HG02943 (cell line): ENCODE measurements around the gene PDE6G.
"Not testable (repeated sequence)": the region's sequence is repeated elsewhere in the genome, so short reads cannot be mapped to it uniquely, and the experiment has no call there.

ENCODE experiments used
- ATAC-seq: cut with Tn5 transposase; IDR thresholded peaks from one replicate; pipeline ENCODE4 v1.9.1; 2021; ENCODE audit warnings: mild to moderate bottlenecking, low read depth, moderate library complexity; ENCODE audit not compliant: unreplicated experiment

PDE6G gene

DNA sequence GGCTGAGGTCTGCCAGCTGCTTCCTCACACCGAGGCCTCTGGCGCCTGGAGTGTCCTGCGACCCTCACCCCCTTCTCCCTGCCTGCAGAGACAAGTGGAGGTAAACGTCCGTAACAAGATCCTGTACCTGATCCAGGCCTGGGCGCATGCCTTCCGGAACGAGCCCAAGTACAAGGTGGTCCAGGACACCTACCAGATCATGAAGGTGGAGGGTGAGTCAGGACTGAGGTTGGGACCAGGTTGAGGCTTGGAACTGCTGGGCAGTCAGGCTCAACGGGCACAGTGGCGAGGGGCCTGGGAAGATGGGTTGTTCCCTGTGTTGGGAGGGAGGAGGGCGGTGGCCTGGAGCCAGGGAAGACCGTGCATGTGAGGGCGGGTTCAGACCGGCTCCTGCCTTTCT lies 32.3 kb upstream of the PDE6G start:
- no peak for ATAC-seq

DNA sequence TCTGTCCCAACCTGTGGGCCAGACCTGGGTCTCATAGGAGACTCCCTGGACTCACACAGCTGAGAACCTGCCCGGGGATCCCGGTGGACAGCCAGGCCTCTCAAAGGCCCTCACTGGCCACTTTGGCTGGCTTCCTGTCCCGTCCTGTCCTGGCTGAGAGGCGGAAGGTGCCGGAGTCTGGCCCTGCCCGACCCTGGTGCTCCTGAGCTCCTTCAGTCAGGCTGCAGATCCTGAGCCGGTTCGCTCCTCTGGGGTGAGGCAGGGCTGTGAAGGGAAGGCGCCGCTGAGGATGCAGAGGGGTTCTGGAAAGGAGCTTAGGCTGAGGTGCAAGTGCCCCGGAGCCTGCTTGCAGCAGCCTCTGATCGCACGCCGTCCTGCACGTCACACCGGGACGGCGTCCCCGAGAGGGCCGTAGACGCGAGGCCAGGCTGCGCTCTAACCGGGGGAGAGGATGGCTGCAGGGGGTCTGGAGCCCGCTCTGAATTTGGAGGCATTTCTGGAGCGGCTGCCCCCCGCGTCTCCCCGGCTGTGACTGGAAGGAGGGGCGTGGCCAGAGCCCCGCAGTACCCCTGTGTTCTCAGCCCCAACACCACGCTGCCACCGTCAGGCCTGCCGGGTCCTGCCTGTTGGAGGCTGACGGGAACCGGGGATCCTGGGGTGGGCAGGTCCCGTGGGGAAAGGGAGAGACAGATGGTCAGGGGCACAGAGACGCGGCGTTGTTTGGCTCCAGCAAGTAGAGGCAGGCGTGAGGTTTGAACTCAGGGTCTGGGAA lies 31.6 kb upstream of the PDE6G start:
- ATAC-seq = no peak

DNA sequence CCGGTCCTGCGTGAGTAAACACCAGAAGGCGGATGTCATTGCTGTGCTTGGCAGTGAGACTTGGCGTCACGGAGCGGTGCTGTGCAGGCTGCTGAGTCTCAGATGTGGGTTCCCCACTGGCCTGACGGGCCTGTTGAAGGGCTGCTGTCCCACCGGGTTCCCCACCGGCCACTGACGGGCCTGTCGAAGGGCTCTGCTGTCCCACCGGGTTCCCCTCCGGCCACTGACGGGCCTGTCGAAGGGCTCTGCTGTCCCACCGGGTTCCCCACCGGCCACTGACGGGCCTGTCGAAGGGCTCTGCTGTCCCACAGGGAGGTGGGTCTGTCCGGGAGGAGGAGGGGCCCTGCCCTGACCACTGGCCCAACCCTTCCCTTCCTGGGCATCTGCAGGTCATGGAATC lies 30.3 kb upstream of the PDE6G start:
- no peak for ATAC-seq

DNA sequence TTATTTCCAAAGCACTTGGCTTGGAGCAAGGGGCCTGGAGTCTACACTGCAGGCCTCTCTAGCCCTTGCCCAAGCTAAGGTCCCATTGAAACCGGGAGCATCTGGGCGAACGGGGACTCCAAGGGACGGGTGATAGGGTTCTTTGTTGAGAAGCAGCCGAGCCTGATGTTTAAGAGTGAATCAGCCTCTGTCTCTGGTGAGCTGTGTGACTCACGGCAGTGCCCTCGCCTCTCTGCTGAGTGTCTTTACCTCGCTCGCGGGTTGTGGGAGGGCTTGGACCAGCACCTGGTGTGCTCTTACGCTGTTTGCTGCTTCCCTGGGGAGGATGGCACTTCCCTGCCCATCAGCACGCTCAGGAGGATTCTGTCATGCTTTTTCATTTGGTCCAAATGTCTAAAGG lies 28.8 kb upstream of the PDE6G start:
- ATAC-seq = no peak

DNA sequence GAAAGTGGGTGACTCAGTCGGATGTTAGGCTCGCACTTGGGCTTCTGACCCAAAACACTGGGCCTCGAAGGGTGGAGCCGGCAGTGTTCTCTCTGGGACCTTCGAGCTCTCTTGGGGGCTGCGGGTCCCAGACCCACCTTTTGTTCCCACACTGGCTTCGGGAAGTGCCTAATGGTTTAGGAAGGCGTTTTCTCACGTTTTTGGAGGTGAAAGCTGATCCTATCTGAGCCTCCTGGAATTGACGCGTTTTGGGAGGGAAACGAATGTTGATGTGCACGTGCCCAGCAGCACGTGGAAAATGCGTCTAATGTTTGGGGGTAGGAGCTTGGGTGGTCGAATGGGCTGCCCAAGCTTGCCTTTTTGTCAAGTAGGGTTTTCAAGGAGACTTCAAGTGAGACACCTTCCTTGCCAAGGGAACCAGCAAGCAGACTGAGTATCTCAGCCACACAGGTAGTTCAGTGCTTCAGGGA lies 28.1 kb upstream of the PDE6G start:
- no peak for ATAC-seq

DNA sequence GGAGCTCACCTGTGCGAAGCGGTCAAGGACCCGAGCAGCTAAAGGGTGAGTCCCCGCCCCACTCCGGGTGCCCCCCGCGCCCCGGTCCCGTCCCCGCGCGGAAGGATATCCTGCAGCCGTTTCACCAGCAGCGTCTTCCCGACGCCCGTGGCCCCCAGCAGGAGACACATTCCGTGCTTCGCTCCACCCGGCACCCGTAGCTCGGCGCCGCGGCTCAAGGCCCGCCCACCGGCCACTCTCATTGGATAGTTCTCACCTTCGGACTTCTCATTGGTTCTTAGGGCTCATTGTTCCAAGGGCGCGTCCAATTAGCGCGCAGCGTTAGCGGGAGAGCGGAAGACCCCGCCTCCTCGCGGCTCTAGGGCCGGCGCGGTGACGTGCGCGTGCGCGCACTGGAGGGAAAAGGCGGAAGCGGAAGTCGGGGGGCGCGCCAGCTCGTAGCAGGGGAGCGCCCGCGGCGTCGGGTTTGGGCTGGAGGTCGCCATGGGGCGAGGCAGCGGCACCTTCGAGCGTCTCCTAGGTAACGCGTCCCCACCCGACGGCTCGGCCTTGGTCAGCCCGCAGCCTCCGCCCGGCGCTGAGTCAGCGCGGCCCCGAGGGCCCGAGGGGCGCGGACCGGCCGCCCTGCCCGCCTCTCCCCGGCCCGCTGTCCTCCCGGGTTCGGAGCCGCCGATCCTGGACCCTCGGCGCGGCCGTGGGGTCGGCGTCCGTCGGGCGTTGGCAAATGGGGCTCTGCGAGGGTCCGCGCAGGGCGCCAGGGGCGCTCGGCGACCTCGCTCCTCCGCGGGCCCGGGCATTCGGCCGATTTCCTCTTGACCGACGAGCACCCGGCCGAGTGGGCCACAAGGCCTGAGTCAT lies 27.5 kb upstream of the PDE6G start, which contains the start of the genes ARL16 and HGS:
TSS of gene ARL16 (minus strand) at position 214 of the 858 bp plus-strand sequence. CDS start at position 170, 44 bp downstream.
TSS of gene HGS (plus strand) at position 428 of the 858 bp plus-strand sequence. CDS start at position 484, 56 bp downstream.
- ATAC-seq = peak; percentile 90

DNA sequence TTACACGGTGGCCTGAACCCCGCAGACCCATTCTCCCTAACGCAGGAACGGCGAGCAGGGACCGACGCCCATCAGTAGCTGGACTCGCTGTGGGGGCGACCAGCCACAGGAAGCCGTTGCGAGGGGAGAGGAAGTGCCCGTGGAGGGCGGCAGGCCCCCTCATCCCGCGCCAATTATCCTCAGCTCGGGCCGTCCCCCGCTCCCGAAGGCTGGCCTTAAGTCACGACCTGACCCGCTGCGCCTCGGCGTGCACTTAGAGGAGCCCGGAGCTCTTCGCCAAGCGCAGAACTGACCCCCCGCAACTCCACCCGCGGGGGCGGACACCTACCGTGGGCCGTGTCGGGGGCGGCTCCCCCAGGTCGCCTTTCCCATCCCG lies 26.9 kb upstream of the PDE6G start:
- ATAC-seq = peak; percentile 2

DNA sequence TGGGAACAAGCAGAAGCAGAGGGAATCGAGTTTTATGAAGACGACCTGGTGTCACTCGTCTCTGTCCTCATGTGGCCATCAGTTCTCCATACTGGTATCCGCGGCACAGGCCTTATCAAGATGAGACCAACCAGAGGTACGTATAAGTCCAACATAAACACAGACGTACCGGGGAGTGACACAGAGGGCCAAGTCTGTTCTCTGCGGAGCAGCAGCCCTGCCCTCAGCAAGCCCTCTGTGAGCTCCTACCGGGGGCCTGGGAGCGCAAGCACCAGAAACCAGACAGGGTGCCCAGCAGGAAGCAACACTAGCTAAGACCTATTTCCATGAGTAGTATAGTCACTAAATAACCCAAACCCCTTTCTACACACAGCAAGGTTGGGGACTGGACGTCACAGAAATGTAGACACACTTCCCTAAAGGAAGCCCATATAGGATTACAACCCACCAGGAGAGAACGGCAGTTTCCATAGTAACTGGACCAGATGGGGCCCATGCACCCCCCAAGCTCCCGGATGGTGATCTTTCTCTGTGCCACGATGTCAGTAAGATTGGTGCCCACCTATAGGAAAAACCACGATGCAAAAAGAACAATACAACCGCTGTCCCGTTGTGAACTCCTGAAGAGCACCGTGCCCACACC lies 26.3 kb upstream of the PDE6G start:
- no peak for ATAC-seq

DNA sequence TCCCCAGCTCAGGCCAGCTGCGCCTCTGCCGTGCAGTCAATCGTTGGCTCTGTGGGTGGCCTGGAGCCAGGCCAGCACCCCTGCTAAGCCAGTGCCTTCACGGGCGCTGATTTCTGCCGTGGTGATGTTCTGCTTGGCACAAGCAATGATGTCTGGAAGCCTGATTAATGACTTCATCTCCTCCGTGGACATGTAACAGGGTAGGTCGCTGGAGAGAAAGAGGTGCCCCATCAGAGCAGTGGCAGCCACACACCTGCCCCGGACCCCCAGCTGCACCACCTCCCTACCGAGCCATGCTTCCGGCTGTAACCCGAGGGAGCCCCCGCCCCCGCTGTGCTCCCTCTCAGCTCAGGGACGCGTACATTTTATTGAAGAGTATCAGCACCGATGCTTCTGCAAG lies 25.3 kb upstream of the PDE6G start:
- no peak for ATAC-seq

DNA sequence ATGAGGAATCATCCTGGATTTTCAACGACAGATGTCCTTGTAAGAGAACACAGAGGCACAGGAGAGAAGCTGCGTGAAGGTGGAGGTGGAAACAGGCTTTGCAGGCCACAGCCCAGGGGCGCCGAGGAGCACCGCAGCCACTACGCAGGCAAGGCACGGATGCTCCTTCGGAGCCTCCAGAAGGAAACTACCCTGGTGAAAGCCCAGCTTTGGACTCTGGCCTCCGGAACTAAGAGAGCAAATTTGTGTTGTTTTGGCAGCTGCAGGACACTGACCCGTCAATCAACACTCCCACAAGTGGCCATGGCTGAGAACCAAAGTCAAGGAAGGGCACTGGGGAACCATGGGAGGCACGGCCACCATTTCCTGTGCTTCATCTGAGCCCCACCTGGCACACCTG lies 23.8 kb upstream of the PDE6G start:
- no peak for ATAC-seq

DNA sequence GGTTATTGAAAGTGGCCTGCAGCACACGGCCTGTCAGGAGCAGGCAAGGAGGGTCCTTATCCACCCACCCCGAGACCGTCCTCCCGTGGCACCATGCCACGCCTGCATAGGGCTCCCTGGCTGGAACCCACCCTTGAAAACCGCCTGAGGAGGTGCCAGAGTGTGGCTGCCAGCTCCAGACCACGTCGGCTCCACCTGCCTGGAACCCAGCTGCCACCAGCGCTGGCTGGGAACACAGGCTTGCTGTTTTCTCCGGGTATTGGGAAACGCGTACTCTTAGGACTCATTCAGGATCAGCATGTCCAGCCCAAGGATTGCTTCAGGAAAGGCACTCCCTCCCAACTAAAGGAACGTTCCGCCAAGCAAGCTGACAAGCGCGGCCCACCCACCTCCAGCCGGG lies 20.6 kb upstream of the PDE6G start:
- ATAC-seq = no peak

DNA sequence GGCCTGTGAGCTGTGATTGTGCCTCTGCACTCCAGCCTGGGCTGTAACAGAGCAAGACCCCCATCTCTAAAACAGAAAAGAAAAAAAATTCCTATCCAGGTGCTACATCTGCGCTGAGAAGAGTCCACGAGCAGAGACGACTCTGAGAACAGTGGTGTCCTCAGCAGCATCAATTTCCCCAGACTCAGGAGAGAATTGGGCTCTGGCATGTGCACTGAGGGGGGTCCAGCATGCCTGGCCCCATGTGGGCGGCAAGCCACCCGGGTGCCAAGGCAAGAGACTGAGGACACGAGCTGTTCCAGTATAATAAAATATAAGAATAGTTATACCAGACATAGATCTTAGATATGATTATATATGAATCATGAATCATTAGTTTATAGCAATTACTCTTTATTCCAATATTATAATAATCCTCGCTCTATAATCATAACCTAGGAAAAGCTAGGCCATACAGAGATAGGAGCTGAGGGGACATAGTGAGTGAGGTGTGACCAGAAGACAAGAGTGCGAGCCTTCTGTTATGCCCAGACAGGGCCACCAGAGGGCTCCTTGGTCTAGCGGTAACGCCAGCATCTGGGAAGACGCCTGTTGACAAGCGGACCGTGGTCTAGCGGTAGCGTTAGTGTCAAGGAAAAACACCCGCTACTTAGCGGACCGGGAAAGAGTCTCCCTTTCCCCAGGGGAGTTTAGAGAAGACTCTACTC lies 19.3 kb upstream of the PDE6G start:
- not testable (repeated sequence) for ATAC-seq

DNA sequence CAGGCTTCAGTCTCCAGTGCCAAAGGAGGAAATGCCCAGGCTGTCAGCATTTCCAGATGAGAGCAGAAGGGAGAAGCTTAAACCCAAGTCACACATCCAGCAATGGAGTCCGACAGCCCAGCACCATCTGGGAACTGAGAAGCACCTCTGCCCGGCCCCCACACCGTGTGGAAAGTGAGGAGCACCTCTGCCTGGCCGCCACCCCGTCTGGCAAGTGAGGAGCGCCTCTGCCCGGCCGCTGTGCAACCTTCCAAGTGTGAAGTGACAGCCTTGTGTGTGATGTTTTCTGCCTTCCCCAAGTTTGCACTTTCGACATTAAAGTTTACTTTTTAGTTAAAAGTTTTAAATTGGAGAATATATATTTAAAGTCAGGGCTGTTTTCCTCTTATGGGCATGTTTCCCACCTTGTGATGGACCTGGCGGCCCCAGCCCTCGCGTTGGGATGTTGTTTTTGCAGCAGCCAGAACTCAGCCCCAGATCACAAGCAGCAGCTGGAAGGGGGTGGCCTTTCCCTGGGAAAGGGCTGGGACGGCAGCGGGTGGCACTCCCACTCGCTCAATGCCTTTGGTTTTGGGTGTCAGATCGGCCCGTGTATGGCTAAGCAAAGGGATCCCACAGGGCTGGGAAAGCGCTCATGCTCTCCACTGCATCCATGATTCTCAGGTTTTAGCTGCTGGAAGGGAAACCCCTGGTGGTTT lies 17.4 kb upstream of the PDE6G start:
- ATAC-seq = no peak

DNA sequence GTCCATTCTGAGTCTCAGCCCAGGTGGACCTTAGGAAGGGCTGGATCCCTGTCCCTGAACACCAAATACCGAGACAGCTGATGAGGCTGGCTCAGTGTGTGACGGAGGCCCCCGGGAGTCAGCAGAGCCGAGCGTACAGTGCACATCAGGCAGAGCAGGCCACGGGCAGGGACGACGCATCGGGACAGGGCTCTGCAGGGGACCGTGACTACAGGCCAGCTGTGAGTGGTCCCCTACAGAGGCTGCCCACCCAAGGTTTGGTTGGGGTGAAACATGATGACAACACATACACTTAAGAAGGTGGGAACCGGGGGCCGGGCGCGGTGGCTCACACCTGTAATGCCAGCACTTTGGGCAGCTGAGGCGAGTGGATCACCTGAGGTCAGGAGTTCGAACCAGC lies 16.6 kb upstream of the PDE6G start:
- ATAC-seq = no peak

DNA sequence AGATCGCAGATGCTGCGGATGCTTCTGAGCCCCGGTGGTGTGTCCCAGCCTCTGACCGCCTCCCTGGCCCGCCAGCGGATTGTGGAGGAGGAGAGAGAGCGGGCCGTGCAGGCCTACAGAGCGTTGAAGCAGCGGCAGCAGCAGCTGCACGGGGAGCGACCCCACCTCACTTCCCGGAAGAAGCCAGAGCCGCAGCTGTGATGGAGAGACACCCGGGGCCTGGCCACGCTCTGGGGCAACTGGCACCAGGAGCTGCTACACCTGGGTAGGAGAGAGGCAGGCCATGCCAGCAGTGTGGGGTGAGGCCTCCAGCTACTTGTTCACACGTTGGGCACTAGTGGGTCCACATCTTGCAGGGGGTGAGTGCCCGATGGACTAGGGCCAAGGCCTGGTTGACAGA lies 16.2 kb upstream of the PDE6G start:
- no peak for ATAC-seq

DNA sequence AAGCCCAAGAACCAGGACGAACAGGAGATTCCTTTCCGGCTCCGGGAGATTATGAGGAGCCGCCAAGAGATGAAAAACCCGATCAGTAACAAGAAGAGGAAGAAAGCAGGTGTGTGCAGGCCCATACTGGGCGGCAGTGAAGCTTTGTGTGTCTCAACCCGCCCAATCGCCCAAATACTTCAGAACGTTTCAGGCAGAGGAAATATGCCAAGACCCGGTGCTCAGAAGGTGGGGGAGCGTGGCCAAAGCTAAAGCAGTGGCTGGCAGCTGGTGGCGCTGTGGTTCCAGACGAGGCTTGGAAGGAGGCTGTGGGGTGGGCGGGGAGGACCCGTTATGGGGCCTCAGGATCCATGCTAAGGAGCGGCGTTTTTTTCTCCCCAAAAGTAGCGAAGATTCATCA lies 11.4 kb upstream of the PDE6G start:
- ATAC-seq = no peak

DNA sequence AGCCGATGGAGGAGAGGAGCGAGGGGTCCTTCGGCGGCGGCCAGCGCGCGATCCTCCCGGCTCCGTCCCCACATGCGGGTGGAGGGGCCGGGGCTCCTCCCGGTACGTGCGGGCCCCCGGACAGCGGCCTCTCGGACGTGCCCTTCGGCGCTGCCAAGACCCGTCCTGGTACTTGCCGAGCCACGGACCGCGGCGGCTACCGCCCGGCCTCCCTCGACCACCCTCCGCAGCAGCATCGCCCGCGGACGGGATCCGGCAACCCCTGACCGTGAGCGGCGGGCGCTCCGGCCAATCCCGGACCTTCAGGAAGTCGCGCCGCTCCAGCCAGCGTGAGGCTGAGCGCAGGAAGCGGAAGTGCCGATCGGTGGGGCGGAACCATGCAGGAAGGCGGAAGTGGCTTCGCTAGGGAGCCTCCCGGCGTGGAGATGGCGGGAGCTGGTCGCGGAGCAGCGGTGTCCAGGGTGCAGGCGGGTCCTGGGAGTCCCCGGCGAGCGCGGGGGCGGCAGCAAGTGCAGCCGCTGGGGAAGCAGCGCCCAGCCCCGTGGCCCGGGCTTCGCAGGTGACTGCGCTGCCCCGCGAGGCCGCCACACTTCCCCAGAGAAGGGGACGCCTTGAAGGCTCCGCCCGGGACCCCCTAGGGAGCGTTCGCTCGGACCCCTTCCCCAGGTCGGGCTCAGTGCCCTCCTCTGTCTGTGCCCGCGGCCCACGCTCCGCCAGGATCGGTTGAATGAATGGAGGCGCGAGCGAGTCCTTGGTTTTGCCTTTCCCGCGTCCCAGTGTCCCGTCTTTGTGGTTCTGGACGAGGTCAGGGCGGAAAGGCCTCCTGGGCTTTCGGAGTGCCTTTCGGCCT lies 10.2 kb upstream of the PDE6G start, which contains the start of the genes CCDC137 and OXLD1:
TSS of gene CCDC137 (plus strand) at position 396 of the 850 bp plus-strand sequence. CDS start at position 426, 30 bp downstream.
TSS of gene OXLD1 (minus strand) at position 264 of the 850 bp plus-strand sequence. CDS start at position 236, 28 bp downstream.
- ATAC-seq = peak; percentile 88

DNA sequence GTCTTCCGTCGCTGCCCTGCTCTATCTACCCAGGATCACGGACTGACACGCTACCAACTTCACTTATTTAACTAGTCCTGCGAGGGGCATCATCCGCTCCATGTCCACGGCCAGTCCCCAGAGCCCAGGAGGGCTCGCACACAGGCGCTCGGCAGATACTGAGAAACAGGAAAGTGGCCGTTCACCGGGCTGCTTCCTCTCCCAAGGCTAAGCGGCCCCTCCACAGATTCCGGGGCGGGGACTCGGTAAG lies 9.7 kb upstream of the PDE6G start:
- no peak for ATAC-seq
